ENCODE results near the gene PAQR3. TPM values are rescaled to one million over a fixed set of nuclear protein-coding genes. Genes with fewer than 3 reads are reported as not detected.

Gene PAQR3
- total and polyA plus RNA-seq, 2 experiments from 2014 or later, result 17.3 to 17.8 TPM

GRCh38 chr4:78953231-78953630 lies 14.0 kb upstream of the PAQR3 start:
- no peak overlapping the region for H3K27ac ChIP-seq
- H3K4me1 ChIP-seq (ENCODE audit: low read depth), result peaks cover 6% of the 10 kb centered on the region
- no peaks in the 10 kb centered on the region for H3K27me3 ChIP-seq
- H3K4me3 ChIP-seq, result no peak overlapping the region
- TF ChIP-seq, protein P1, sequence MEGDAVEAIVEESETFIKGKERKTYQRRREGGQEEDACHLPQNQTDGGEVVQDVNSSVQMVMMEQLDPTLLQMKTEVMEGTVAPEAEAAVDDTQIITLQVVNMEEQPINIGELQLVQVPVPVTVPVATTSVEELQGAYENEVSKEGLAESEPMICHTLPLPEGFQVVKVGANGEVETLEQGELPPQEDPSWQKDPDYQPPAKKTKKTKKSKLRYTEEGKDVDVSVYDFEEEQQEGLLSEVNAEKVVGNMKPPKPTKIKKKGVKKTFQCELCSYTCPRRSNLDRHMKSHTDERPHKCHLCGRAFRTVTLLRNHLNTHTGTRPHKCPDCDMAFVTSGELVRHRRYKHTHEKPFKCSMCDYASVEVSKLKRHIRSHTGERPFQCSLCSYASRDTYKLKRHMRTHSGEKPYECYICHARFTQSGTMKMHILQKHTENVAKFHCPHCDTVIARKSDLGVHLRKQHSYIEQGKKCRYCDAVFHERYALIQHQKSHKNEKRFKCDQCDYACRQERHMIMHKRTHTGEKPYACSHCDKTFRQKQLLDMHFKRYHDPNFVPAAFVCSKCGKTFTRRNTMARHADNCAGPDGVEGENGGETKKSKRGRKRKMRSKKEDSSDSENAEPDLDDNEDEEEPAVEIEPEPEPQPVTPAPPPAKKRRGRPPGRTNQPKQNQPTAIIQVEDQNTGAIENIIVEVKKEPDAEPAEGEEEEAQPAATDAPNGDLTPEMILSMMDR (IDR thresholded peaks at IDR 0.05; ENCODE audit: low read depth, low read length), result no peak
- H3K36me3 ChIP-seq, result no peaks in the 10 kb centered on the region
- DNase-seq (ENCODE audit: low read depth in 1 of 2, low spot score in 1 of 2), result no peak
- no peaks in the 10 kb centered on the region for H3K9me3 ChIP-seq (ENCODE audit: low read depth)

- Histone ChIP-seq H3K36me3 (no peaks in the 10 kb centered on the region), H3K9me3 (ENCODE audit: low read depth) (no peaks in the 10 kb centered on the region), H3K4me1 (ENCODE audit: low read depth) (peaks cover 4% of the 10 kb centered on the region), H3K27me3 (no peaks in the 10 kb centered on the region), H3K4me3 (no peak overlapping the region), H3K27ac (no peak overlapping the region)
- TF ChIP-seq, protein P1 (IDR thresholded peaks at IDR 0.05; ENCODE audit: low read depth, low read length), result peak; percentile 62
- peak; percentile 64 to 68 for DNase-seq (ENCODE audit: low read depth in 1 of 2, low spot score in 1 of 2)
Observed at GRCh38 chr4:78951862-78952472, 12.7 kb upstream of the PAQR3 start.

- Histone ChIP-seq H3K4me3 (no peak overlapping the region), H3K9me3 (ENCODE audit: low read depth) (no peaks in the 10 kb centered on the region), H3K36me3 (no peaks in the 10 kb centered on the region), H3K27ac (no peak overlapping the region), H3K4me1 (ENCODE audit: low read depth) (no peaks in the 10 kb centered on the region), H3K27me3 (no peaks in the 10 kb centered on the region)
- TF ChIP-seq, protein P1 (IDR thresholded peaks at IDR 0.05; ENCODE audit: low read depth, low read length), result no peak
- no peak for DNase-seq (ENCODE audit: low read depth in 1 of 2, low spot score in 1 of 2)
Observed at GRCh38 chr4:78949735-78950134, 10.5 kb upstream of the PAQR3 start.

GRCh38 chr4:78945651-78946179 lies 6.5 kb upstream of the PAQR3 start:
- Histone ChIP-seq H3K27ac (no peak overlapping the region), H3K9me3 (ENCODE audit: low read depth) (no peaks in the 10 kb centered on the region), H3K4me1 (ENCODE audit: low read depth) (no peaks in the 10 kb centered on the region), H3K4me3 (no peak overlapping the region), H3K36me3 (no peaks in the 10 kb centered on the region), H3K27me3 (no peaks in the 10 kb centered on the region)
- DNase-seq (ENCODE audit: low read depth in 1 of 2, low spot score in 1 of 2), result no peak
- TF ChIP-seq, protein P1 (IDR thresholded peaks at IDR 0.05; ENCODE audit: low read depth, low read length), result no peak

GRCh38 chr4:78944381-78944780 lies 5.1 kb upstream of the PAQR3 start:
- Histone ChIP-seq H3K27me3 (no peaks in the 10 kb centered on the region), H3K9me3 (ENCODE audit: low read depth) (no peaks in the 10 kb centered on the region), H3K4me3 (no peak overlapping the region), H3K4me1 (ENCODE audit: low read depth) (peaks cover 6% of the 10 kb centered on the region), H3K27ac (no peak overlapping the region), H3K36me3 (no peaks in the 10 kb centered on the region)
- no peak for DNase-seq (ENCODE audit: low read depth in 1 of 2, low spot score in 1 of 2)
- TF ChIP-seq, protein P1 (IDR thresholded peaks at IDR 0.05; ENCODE audit: low read depth, low read length), result no peak
